ENCODE data around the gene LMNB1. TPM values are rescaled to one million over a fixed set of nuclear protein-coding genes. Genes with fewer than 3 reads are reported as not detected.
A peak's percentile ranks its signal among the peaks of the same experiment; 100 is the strongest.

Gene LMNB1
- total RNA-seq, 6 experiments from 2014 or later = 3.3 to 13.3 (median 7.1) TPM

- Histone ChIP-seq H3K4me3 (no peak overlapping the region), H3K4me1 (no peaks in the 10 kb centered on the region), H3K9me3 (no peaks in the 10 kb centered on the region), H3K27ac (no peak overlapping the region), H3K36me3 (no peaks in the 10 kb centered on the region), H3K27me3 (no peaks in the 10 kb centered on the region)
- WGBS (ENCODE audit: insufficient coverage, low coverage, low lambda C conversion rate, missing lambda C conversion rate) = 86% methylated on average over 2 of the region's 2 CpGs
- TF ChIP-seq, protein P1, sequence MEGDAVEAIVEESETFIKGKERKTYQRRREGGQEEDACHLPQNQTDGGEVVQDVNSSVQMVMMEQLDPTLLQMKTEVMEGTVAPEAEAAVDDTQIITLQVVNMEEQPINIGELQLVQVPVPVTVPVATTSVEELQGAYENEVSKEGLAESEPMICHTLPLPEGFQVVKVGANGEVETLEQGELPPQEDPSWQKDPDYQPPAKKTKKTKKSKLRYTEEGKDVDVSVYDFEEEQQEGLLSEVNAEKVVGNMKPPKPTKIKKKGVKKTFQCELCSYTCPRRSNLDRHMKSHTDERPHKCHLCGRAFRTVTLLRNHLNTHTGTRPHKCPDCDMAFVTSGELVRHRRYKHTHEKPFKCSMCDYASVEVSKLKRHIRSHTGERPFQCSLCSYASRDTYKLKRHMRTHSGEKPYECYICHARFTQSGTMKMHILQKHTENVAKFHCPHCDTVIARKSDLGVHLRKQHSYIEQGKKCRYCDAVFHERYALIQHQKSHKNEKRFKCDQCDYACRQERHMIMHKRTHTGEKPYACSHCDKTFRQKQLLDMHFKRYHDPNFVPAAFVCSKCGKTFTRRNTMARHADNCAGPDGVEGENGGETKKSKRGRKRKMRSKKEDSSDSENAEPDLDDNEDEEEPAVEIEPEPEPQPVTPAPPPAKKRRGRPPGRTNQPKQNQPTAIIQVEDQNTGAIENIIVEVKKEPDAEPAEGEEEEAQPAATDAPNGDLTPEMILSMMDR (IDR thresholded peaks at IDR 0.05) = no peak
- TF ChIP-seq POLR2A (IDR thresholded peaks at IDR 0.05) = no peak
- DNase-seq = no peak
- intact Hi-C loops (cut with DNase I) = no loop called here
- no peak for ATAC-seq
Measured at GRCh38 chr5:126883564-126884245, 106.8 kb downstream of the LMNB1 start.

DNA sequence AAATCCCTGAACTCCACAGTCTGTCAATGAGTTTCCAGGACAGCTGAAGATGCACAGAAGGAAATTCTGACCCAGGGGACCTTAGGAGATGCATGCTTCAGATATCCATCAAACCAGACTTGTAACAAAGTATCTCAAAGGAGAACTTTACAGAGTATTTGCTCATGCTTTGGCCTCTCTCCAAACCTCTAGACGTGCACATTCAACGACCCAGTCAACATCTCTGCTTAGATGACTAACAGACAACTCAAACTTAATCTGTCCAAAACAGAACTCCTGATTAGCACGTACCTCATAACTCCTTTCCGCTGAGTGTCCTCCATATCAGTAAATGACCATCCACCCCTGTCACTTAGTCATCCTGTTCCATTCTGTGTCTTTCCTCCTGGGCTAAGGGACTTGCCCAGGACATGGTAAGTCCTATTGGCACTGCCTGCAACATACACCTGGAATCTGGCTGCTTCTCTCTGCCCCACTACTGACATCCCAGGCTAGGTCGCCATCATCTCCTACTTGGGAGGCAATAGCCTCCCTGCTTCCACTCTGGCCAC is 107.4 kb downstream of the LMNB1 start:
- no peaks in the 10 kb centered on the region for H3K27me3 ChIP-seq
- WGBS (ENCODE audit: insufficient coverage, low coverage, low lambda C conversion rate, missing lambda C conversion rate) = 54% methylated on average over 5 of the region's 5 CpGs
- no peaks in the 10 kb centered on the region for H3K9me3 ChIP-seq
- DNase-seq = no peak
- no peaks in the 10 kb centered on the region for H3K36me3 ChIP-seq
- H3K4me3 ChIP-seq = no peak overlapping the region
- no peak overlapping the region for H3K27ac ChIP-seq
- H3K4me1 ChIP-seq = no peaks in the 10 kb centered on the region
- ATAC-seq = peak in 1 of 4 donors; percentile 69
- TF ChIP-seq, protein P1 (IDR thresholded peaks at IDR 0.05) = no peak
- no peak for TF ChIP-seq POLR2A (IDR thresholded peaks at IDR 0.05)
- intact Hi-C loops (cut with DNase I) = no loop called here

Small RNAs within 50 kb of the gene (small RNA-seq; reads per million reads assigned to genes)
- gene RNU6-752P = 0 reads per million in 2 experiments

Other genes starting within 250 kb of the LMNB1 start
- 100 to 1,000 TPM in 2 of 6 experiments, 10 to 100 TPM in 4; 23.0 to 142 (median 96.7) TPM for gene ALDH7A1, start 181.9 kb upstream of the LMNB1 start, total RNA-seq
- gene PHAX, start 176.2 kb upstream of the LMNB1 start, total RNA-seq = 10 to 100 TPM; 11.0 to 24.6 (median 19.4) TPM